Neuronal stem cell (in vitro differentiated cells): ENCODE measurements around the gene ZNF311.

Source experiments
- DNase-seq: peaks from one replicate; pipeline ENCODE4 v3.0.0-alpha.2; 2013; ENCODE audit warnings: low spot score
- H2AFZ ChIP-seq: one replicate; pipeline ENCODE4 v1.6.1; 2013; ENCODE audit warnings: mild to moderate bottlenecking, low read length, inconsistent platforms
- H2AK5ac ChIP-seq: 2 replicates; pipeline ENCODE4 v1.6.1; 2013; ENCODE audit warnings: low read depth, mild to moderate bottlenecking, inconsistent platforms, low read length, moderate library complexity, mixed read lengths
- H2BK120ac ChIP-seq: 2 replicates; pipeline ENCODE4 v1.6.1; 2013; ENCODE audit warnings: low read depth, mild to moderate bottlenecking, inconsistent platforms, low read length, moderate library complexity, mixed read lengths
- H2BK12ac ChIP-seq: one replicate; pipeline ENCODE4 v1.6.1; 2013; ENCODE audit warnings: low read length, inconsistent platforms
- H2BK15ac ChIP-seq: 2 replicates; pipeline ENCODE4 v1.6.1; 2013; ENCODE audit warnings: mild to moderate bottlenecking, low read length, inconsistent platforms, mixed read lengths
- H2BK5ac ChIP-seq: one replicate; pipeline ENCODE4 v1.6.1; 2013; ENCODE audit warnings: inconsistent platforms, mild to moderate bottlenecking, low read length, moderate library complexity
- H3K14ac ChIP-seq: one replicate; pipeline ENCODE4 v1.6.1; 2013; ENCODE audit warnings: low read length, inconsistent platforms
- H3K18ac ChIP-seq: 2 replicates; pipeline ENCODE4 v1.6.1; 2013; ENCODE audit warnings: low read length, inconsistent platforms
- H3K23ac ChIP-seq: 2 replicates; pipeline ENCODE4 v1.6.1; 2013; ENCODE audit warnings: low read depth, mild to moderate bottlenecking, mixed read lengths, low read length, inconsistent platforms; ENCODE audit not compliant: poor library complexity
- H3K27ac ChIP-seq: replicated peaks from 3 replicates; pipeline ENCODE4 v1.5.1; 2013; ENCODE audit warnings: low read length, inconsistent platforms
- H3K27me3 ChIP-seq, 3 experiments: 2 replicates each; pipeline ENCODE4 v1.6.1; 2013; ENCODE audit warnings: low read length in 3 of 3, mild to moderate bottlenecking in 2 of 3, inconsistent platforms in 1 of 3, low read depth in 1 of 3, mixed read lengths in 1 of 3, moderate library complexity in 1 of 3; ENCODE audit not compliant: control insufficient read depth in 3 of 3, insufficient read depth in 3 of 3
- H3K36me3 ChIP-seq, 2 donors: replicated peaks in 1 of 2; 2 replicates each; pipeline ENCODE4 v1.6.1; 2013; ENCODE audit warnings: low read length in 2 of 2; ENCODE audit not compliant: control insufficient read depth in 2 of 2, insufficient read depth in 2 of 2
- H3K4ac ChIP-seq: 2 replicates; pipeline ENCODE4 v1.6.1; 2013; ENCODE audit warnings: inconsistent platforms, mild to moderate bottlenecking, low read length, moderate library complexity
- H3K4me1 ChIP-seq, 2 donors: 1 replicate in 1 of 2; 2 replicates in 1 of 2; pipeline ENCODE4 v1.6.1; 2013; ENCODE audit warnings: low read length in 2 of 2, low read depth in 1 of 2; ENCODE audit not compliant: control insufficient read depth in 2 of 2, insufficient read depth in 1 of 2
- H3K4me2 ChIP-seq: one replicate; pipeline ENCODE4 v1.6.1; 2013; ENCODE audit warnings: mild to moderate bottlenecking, low read length, inconsistent platforms; ENCODE audit not compliant: insufficient read depth, poor library complexity, severe bottlenecking
- H3K4me3 ChIP-seq, 2 donors: 2 replicates each; pipeline ENCODE4 v1.5.1; 2013; ENCODE audit warnings: low read length in 2 of 2, mild to moderate bottlenecking in 2 of 2, inconsistent platforms in 1 of 2, moderate library complexity in 1 of 2
- H3K79me1 ChIP-seq: one replicate; pipeline ENCODE4 v1.6.1; 2013; ENCODE audit warnings: low read depth, mild to moderate bottlenecking, inconsistent platforms, low read length, moderate library complexity
- H3K9ac ChIP-seq: one replicate; pipeline ENCODE4 v1.6.1; 2013; ENCODE audit warnings: mild to moderate bottlenecking, low read depth, low read length, inconsistent platforms; ENCODE audit not compliant: poor library complexity
- H3K9me3 ChIP-seq, 2 donors: replicated peaks in 1 of 2; 2 replicates each; pipeline versions ENCODE3 to v1.6.1; 2013; ENCODE audit warnings: low read length in 2 of 2, mild to moderate bottlenecking in 2 of 2, inconsistent platforms in 1 of 2, low read depth in 1 of 2, mixed read lengths in 1 of 2, moderate library complexity in 1 of 2; ENCODE audit not compliant: control insufficient read depth in 2 of 2, insufficient read depth in 1 of 2
- H4K8ac ChIP-seq: one replicate; pipeline ENCODE4 v1.6.1; 2013; ENCODE audit warnings: low read depth, mild to moderate bottlenecking, inconsistent platforms, low read length, moderate library complexity
- H4K91ac ChIP-seq: one replicate; pipeline ENCODE4 v1.6.1; 2013; ENCODE audit warnings: low read length, low read depth, mild to moderate bottlenecking, inconsistent platforms; ENCODE audit not compliant: poor library complexity
- WGBS, 2 donors: extraction: QIAGEN DNeasy Blood & Tissue Kit; methylation state at CpG; one replicate each; pipeline ENCODE4 v1.1.7; 2013; ENCODE audit warnings: missing lambda C conversion rate in 2 of 2, mixed read lengths in 1 of 2; ENCODE audit not compliant: insufficient read length in 2 of 2, insufficient replicate concordance in 1 of 2; ENCODE audit errors: extremely low coverage in 2 of 2; 5-methylcytosine and 5-hydroxymethylcytosine counted together

The ZNF311 gene

GRCh38 chr6:28969129-28969528, 36.0 kb downstream of the ZNF311 start:
- Histone ChIP-seq H3K4me2 (no peak overlapping the region), H2AFZ (no peak overlapping the region), H3K4ac (no peak overlapping the region), H3K23ac (peak overlapping the region; percentile 81), H3K36me3 (no peaks in the 10 kb centered on the region), H2AK5ac (peak overlapping the region; percentile 70), H3K18ac (no peak overlapping the region), H2BK5ac (no peak overlapping the region), H3K9me3 (peaks cover 0 to 2% of the 10 kb centered on the region in 2 donors), H2BK120ac (no peak overlapping the region), H3K27ac (no peak overlapping the region), H4K91ac (no peak overlapping the region), H4K8ac (no peak overlapping the region), H3K14ac (no peak overlapping the region), H2BK15ac (no peak overlapping the region), H3K27me3 (no peaks in the 10 kb centered on the region), H3K9ac (no peak overlapping the region), H3K4me3 (no peak overlapping the region), H3K4me1 (no peaks in the 10 kb centered on the region), H2BK12ac (no peak overlapping the region), H3K79me1 (no peaks in the 10 kb centered on the region)
- no CpG with 5 or more reads among the region's 15 CpGs for WGBS, 2 donors
- no peak for DNase-seq

GRCh38 chr6:28968476-28968875, 36.6 kb downstream of the ZNF311 start:
- no peak overlapping the region for H4K8ac ChIP-seq
- DNase-seq = no peak
- H3K4me3 ChIP-seq = no peak overlapping the region
- H2AK5ac ChIP-seq = no peak overlapping the region
- no peaks in the 10 kb centered on the region for H3K27me3 ChIP-seq
- no peaks in the 10 kb centered on the region for H3K4me1 ChIP-seq
- no peak overlapping the region for H2BK5ac ChIP-seq
- H3K36me3 ChIP-seq = no peaks in the 10 kb centered on the region
- no peak overlapping the region for H4K91ac ChIP-seq
- no peak overlapping the region for H3K4ac ChIP-seq
- H3K14ac ChIP-seq = no peak overlapping the region
- H3K27ac ChIP-seq = no peak overlapping the region
- H2BK15ac ChIP-seq = no peak overlapping the region
- no peak overlapping the region for H2BK12ac ChIP-seq
- H3K23ac ChIP-seq = no peak overlapping the region
- H2BK120ac ChIP-seq = no peak overlapping the region
- no peak overlapping the region for H2AFZ ChIP-seq
- H3K18ac ChIP-seq = no peak overlapping the region
- H3K9ac ChIP-seq = no peak overlapping the region
- no peak overlapping the region for H3K4me2 ChIP-seq
- H3K79me1 ChIP-seq = no peaks in the 10 kb centered on the region
- H3K9me3 ChIP-seq = peaks cover 0 to 2% of the 10 kb centered on the region in 2 donors
- WGBS, 2 donors = no CpG with 5 or more reads among the region's 4 CpGs

DNA sequence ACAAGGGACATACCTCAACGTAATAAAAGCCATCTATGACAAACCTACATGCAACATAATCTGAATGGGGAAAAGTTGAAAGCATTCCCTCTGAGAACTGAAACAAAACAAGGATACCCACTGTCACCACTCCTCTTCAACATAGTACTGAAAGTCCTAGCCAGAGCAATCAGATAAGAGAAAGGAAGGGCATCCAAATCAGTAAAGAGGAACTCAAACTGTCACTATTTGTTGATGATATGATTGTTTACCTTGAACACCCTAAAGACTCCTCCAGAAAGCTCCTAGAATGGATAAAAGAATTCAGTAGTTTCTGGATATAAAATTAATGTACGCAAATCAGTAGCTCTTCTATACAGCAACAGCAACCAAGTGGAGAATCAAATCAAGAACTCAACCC, 39.4 kb downstream of the ZNF311 start:
- H2BK5ac ChIP-seq = no peak overlapping the region
- no peak overlapping the region for H3K9ac ChIP-seq
- H2BK12ac ChIP-seq = no peak overlapping the region
- no peak overlapping the region for H3K23ac ChIP-seq
- no peak overlapping the region for H3K18ac ChIP-seq
- H2BK15ac ChIP-seq = no peak overlapping the region
- no peak overlapping the region for H4K91ac ChIP-seq
- H3K14ac ChIP-seq = no peak overlapping the region
- H2AFZ ChIP-seq = no peak overlapping the region
- no peak overlapping the region for H4K8ac ChIP-seq
- WGBS, 2 donors = no CpG with 5 or more reads among the region's 2 CpGs
- peaks cover 0 to 2% of the 10 kb centered on the region in 2 donors for H3K9me3 ChIP-seq
- DNase-seq = no peak
- no peak overlapping the region for H3K27ac ChIP-seq
- no peaks in the 10 kb centered on the region for H3K79me1 ChIP-seq
- H3K27me3 ChIP-seq = no peaks in the 10 kb centered on the region
- no peak overlapping the region for H3K4ac ChIP-seq
- no peak overlapping the region for H3K4me2 ChIP-seq
- H3K4me3 ChIP-seq = no peak overlapping the region
- no peaks in the 10 kb centered on the region for H3K36me3 ChIP-seq
- H2AK5ac ChIP-seq = no peak overlapping the region
- no peak overlapping the region for H2BK120ac ChIP-seq
- no peaks in the 10 kb centered on the region for H3K4me1 ChIP-seq

DNA sequence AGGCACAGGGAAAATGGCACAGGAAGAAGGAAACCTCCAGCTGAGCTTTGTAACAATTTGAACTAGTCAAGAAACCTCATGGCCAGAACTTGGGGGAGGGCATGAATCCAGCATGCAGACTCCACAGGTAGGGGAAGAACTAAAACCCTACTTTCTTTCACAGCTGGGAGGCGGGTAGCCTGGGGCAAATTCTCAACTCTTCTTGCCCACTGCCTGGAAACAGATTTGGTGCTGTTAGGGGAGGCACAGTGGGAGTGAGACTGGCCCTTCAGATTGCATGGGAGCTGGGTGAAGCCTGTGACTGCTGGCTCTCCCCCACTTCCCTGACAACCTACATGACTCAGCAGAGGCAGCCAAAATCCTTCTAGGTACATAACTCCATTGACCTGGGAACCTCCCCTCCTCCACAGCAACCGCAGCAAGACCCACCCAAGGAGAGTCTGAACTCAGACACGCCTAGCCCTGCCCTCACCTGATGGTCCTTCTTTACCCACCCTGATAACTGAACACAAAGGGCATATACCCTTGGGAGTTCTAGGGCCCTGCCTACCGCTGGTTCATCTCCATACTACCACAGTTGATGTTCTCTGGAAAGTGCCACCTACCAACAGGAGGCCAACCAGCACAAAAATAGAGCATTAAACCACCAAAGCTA, 44.1 kb downstream of the ZNF311 start:
- Histone ChIP-seq H2BK12ac (no peak overlapping the region), H2BK5ac (no peak overlapping the region), H3K27ac (no peak overlapping the region), H3K4ac (no peak overlapping the region), H3K9me3 (no peaks in the 10 kb centered on the region), H3K4me2 (no peak overlapping the region), H2BK15ac (no peak overlapping the region), H3K4me1 (no peaks in the 10 kb centered on the region), H2AK5ac (no peak overlapping the region), H2BK120ac (no peak overlapping the region), H3K14ac (no peak overlapping the region), H3K4me3 (no peak overlapping the region), H4K8ac (no peak overlapping the region), H4K91ac (no peak overlapping the region), H3K9ac (no peak overlapping the region), H3K79me1 (no peaks in the 10 kb centered on the region), H3K27me3 (peaks cover 0 to 6% (median 0%) of the 10 kb centered on the region in 3 experiments), H3K23ac (no peak overlapping the region), H2AFZ (no peak overlapping the region), H3K36me3 (no peaks in the 10 kb centered on the region), H3K18ac (no peak overlapping the region)
- DNase-seq = no peak
- no CpG with 5 or more reads among the region's 4 CpGs for WGBS, 2 donors
